Osteocyte (in vitro differentiated cells): ENCODE measurements around the gene UBE3C. TPM values are rescaled to one million over a fixed set of nuclear protein-coding genes. Genes with fewer than 3 reads are reported as not detected.

Experiments
- DNase-seq: peaks from one replicate; pipeline ENCODE4 v3.0.0; 2021; ENCODE audit warnings: mixed read lengths; ENCODE audit not compliant: unreplicated experiment; ENCODE audit errors: extremely low spot score
- H3K27ac Mint-ChIP-seq: one replicate; pipeline ENCODE4 v1.8.0; 2021; ENCODE audit warnings: mild to moderate bottlenecking, mixed read lengths; ENCODE audit not compliant: unreplicated experiment
- H3K27me3 Mint-ChIP-seq: one replicate; pipeline ENCODE4 v1.8.0; 2021; ENCODE audit warnings: mixed read lengths; ENCODE audit not compliant: unreplicated experiment
- H3K36me3 Mint-ChIP-seq: one replicate; pipeline ENCODE4 v1.8.0; 2021; ENCODE audit warnings: mixed read lengths; ENCODE audit not compliant: unreplicated experiment
- H3K4me1 Mint-ChIP-seq: one replicate; pipeline ENCODE4 v1.8.0; 2021; ENCODE audit warnings: mixed read lengths; ENCODE audit not compliant: unreplicated experiment
- H3K4me3 Mint-ChIP-seq: one replicate; pipeline ENCODE4 v1.8.0; 2021; ENCODE audit warnings: mild to moderate bottlenecking, moderate library complexity, mixed read lengths; ENCODE audit not compliant: unreplicated experiment
- H3K9me3 Mint-ChIP-seq: one replicate; pipeline ENCODE4 v1.8.0; 2021; ENCODE audit warnings: mixed read lengths; ENCODE audit not compliant: unreplicated experiment
- CTCF ChIP-seq: fragments of 200-600 bp; sonication (generic); IDR thresholded peaks from 2 replicates; pipeline ENCODE4 v1.5.0; 2021; ENCODE audit warnings: antibody characterized with exemption, mild to moderate bottlenecking, moderate library complexity
- total RNA-seq: library from RNA; stranded (reverse); gene quantifications from 2 replicates; pipeline ENCODE4 v1.2.1, GENCODE V29; 2021

Gene UBE3C
- total RNA-seq, 1 donor from 2014 or later, result 59.6 TPM

DNA sequence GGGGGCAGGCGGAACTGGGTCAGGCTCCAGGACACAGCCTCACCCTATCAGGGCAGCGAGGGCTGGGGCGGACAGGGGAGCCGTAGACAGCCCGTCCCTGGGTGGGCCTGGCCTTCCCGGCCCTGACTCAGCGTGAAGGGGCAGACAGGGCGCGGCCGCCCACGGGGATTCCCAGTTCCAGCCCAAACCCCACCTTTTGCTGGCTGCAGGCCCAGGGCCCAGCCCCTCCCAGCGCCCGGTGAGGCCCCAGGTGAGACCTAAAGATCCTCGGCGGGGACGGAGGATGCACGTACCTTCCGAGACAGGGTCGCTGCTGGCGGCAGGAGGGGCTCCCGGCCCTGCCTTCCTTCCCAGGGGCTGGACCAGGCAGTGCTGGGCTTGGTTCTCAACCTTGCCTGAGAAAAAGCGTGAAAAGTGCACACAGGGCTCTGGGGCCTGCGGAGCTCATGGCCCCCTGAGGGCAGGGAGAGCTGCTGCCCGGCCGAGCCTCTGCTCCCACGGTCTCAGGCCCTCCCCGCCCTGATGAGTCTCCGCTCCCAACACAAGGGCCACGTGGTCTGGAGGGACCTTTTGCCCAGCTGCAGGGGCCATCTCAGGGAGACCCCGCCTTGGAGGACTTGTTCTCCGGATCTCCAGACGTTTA is 154.2 kb downstream of the UBE3C start:
- TF ChIP-seq CTCF, result no peak
- no peak for DNase-seq
- Mint-ChIP-seq H3K4me3 (no peak overlapping the region), H3K36me3 (no peaks in the 10 kb centered on the region), H3K27ac (no peak overlapping the region), H3K27me3 (no peaks in the 10 kb centered on the region), H3K9me3 (no peaks in the 10 kb centered on the region), H3K4me1 (no peaks in the 10 kb centered on the region)

- Mint-ChIP-seq H3K4me3 (no peak overlapping the region), H3K36me3 (no peaks in the 10 kb centered on the region), H3K9me3 (no peaks in the 10 kb centered on the region), H3K4me1 (no peaks in the 10 kb centered on the region), H3K27me3 (no peaks in the 10 kb centered on the region), H3K27ac (no peak overlapping the region)
- TF ChIP-seq CTCF, result no peak
- DNase-seq, result no peak
Observed at GRCh38 chr7:157293413-157293788, 154.7 kb downstream of the UBE3C start.

DNA sequence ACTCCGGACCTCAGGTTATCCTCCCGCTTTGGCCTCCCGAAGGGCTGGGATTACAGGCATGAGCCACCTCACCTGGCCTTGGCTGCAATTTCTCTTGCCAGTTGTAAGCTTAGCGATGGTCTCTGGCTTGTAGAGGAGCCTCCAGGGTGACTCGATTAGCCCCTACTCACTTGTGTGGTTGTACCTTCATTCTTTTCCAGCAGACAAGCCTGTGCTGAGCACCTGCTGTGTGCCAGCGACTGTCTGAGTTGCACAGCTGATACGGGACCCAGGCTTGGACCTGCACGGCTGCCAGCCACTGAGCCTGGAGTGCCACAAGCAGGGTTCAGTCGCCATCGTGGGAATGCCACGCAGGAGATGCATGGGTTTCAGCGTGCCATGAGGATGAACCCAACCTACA is 156.0 kb downstream of the UBE3C start:
- Mint-ChIP-seq H3K9me3 (no peaks in the 10 kb centered on the region), H3K27me3 (no peaks in the 10 kb centered on the region), H3K4me3 (no peak overlapping the region), H3K4me1 (no peaks in the 10 kb centered on the region), H3K36me3 (no peaks in the 10 kb centered on the region), H3K27ac (no peak overlapping the region)
- no peak for DNase-seq
- no peak for TF ChIP-seq CTCF

DNA sequence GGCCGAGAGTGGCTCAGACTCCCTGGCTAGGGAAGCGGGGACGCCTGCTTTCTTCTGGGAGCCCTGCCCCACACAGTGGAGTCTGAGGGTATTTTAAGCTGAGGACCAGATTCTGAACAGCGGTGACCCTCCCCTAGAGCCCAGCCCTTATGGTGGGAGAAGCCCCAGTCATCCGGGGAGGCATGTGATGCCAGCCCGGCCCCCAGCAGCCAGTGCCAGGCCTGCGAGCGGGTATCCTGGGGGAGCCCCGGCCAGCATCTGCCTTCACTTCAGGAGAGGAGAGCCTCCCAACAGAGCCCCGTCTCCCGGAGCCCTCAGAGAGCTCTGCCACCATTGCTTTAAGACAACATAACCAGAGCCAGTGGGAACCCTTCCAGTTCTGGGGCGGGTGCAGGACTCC is 156.6 kb downstream of the UBE3C start:
- no peak for DNase-seq
- Mint-ChIP-seq H3K27ac (no peak overlapping the region), H3K4me1 (no peaks in the 10 kb centered on the region), H3K36me3 (no peaks in the 10 kb centered on the region), H3K27me3 (no peaks in the 10 kb centered on the region), H3K4me3 (no peak overlapping the region), H3K9me3 (no peaks in the 10 kb centered on the region)
- no peak for TF ChIP-seq CTCF

DNA sequence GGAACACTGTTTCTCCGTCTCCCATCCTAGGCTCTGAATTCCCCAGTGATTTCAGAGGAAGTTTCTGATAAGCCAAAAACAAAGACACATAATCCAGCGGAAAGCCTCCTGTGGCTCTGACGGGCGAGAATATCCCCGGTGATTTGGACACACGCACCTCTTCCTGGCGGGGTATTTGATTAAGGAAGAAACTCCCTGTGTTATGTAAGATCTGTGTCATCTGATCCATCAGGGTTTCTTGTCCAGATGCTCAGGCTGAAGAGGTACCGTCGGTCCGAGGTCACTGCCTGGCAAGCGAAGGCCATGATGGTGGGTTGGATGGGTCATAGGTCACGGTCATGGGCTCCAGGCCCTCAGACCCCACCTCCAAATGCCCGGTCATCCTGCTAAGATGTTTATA is 158.5 kb downstream of the UBE3C start:
- no peaks in the 10 kb centered on the region for H3K27me3 Mint-ChIP-seq
- H3K4me1 Mint-ChIP-seq, result peaks cover 9% of the 10 kb centered on the region
- no peaks in the 10 kb centered on the region for H3K9me3 Mint-ChIP-seq
- no peaks in the 10 kb centered on the region for H3K36me3 Mint-ChIP-seq
- no peak for TF ChIP-seq CTCF
- DNase-seq, result no peak
- no peak overlapping the region for H3K4me3 Mint-ChIP-seq
- no peak overlapping the region for H3K27ac Mint-ChIP-seq
